SK-MEL-5 (cell line): Measurements from ENCODE around the gene SERPINE2. TPM values are rescaled to one million over a fixed set of nuclear protein-coding genes. Genes with fewer than 3 reads are reported as not detected.
A peak's percentile ranks its signal among the peaks of the same experiment; 100 is the strongest.

ENCODE experiments used
- DNase-seq: peaks from one replicate; pipeline ENCODE4 v3.0.0-alpha.2; 2016; ENCODE audit warnings: low read depth, low spot score
- in situ Hi-C: cut with HindIII; loops from 2 replicates; pipeline ENCODE4 v1.10.0; 2016; ENCODE audit warnings: low sequenced_read_pairs, high pct_unique_total_duplicates, low pct_unique_long_range_greater_than_20kb
- total RNA-seq: library from RNA; depleted of rRNA; stranded (reverse); fragments of >200 nt; shearing (Covaris generic); gene quantifications from 2 replicates; pipeline ENCODE4 v1.2.3, GENCODE V29; 2014; rRNA removed

The SERPINE2 gene
- total RNA-seq, 1 experiment from 2014 or later = 108 TPM

- no peak for DNase-seq
These were observed 102.2 kb downstream of the SERPINE2 start for GRCh38 chr2:223936862-223937326.

GRCh38 chr2:223935459-223936125 is 103.5 kb downstream of the SERPINE2 start:
- in situ Hi-C loops = no loop called here
- no peak for DNase-seq

More at GRCh38 chr2:223936862-223937326, 102.2 kb downstream of the SERPINE2 start:
- in situ Hi-C loops = no loop called here

- in situ Hi-C loops = no loop called here
- no peak for DNase-seq
These were observed 104.2 kb downstream of the SERPINE2 start for GRCh38 chr2:223934870-223935269.

GRCh38 chr2:223932816-223933800 is 106.0 kb downstream of the SERPINE2 start:
- DNase-seq = no peak
- in situ Hi-C loops = no loop called here

GRCh38 chr2:223930103-223930976 is 108.7 kb downstream of the SERPINE2 start:
- in situ Hi-C loops = no loop called here
- peak; percentile 82 for DNase-seq

- in situ Hi-C loops = no loop called here
- DNase-seq = no peak
These were observed 109.4 kb downstream of the SERPINE2 start for GRCh38 chr2:223929571-223930102.

GRCh38 chr2:223928113-223929006 is 110.7 kb downstream of the SERPINE2 start:
- in situ Hi-C loops = no loop called here
- DNase-seq = no peak

- in situ Hi-C loops = no loop called here
- DNase-seq = no peak
These were observed 114.0 kb downstream of the SERPINE2 start for GRCh38 chr2:223925106-223925505.

Other genes with a start within 250 kb of the SERPINE2 start
- gene AP1S3, start 201.7 kb downstream of the SERPINE2 start, total RNA-seq = 12.7 and 15.5 TPM in 2 replicates
- gene WDFY1, start 94.0 kb downstream of the SERPINE2 start, total RNA-seq = 156 and 162 TPM in 2 replicates
- gene MRPL44, start 81.8 kb downstream of the SERPINE2 start, total RNA-seq = 92.5 and 92.8 TPM in 2 replicates